ENCODE data around the gene KAT2B.

DNA sequence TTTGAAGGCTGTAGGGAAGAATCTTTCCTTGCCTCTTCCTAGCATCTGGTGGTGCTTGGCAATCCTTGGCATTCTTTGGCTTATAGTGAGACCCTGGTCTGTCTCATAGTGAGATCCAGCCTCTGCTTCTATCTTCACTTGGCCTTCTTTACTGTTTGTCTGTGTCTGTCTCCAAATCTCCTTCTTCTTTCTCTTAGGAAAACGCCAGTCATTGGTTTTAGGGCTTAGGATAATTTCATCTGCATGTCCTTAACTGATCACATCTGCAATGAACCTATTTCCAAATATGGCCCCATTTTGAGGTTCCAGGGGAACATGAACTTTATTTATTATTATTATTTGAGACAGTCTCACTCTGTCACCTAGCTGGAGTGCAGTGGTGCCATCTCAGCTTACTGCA is 25.8 kb downstream of the KAT2B start:
- TF ChIP-seq, protein P1, sequence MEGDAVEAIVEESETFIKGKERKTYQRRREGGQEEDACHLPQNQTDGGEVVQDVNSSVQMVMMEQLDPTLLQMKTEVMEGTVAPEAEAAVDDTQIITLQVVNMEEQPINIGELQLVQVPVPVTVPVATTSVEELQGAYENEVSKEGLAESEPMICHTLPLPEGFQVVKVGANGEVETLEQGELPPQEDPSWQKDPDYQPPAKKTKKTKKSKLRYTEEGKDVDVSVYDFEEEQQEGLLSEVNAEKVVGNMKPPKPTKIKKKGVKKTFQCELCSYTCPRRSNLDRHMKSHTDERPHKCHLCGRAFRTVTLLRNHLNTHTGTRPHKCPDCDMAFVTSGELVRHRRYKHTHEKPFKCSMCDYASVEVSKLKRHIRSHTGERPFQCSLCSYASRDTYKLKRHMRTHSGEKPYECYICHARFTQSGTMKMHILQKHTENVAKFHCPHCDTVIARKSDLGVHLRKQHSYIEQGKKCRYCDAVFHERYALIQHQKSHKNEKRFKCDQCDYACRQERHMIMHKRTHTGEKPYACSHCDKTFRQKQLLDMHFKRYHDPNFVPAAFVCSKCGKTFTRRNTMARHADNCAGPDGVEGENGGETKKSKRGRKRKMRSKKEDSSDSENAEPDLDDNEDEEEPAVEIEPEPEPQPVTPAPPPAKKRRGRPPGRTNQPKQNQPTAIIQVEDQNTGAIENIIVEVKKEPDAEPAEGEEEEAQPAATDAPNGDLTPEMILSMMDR (IDR thresholded peaks at IDR 0.05), result no peak
- no peak for TF ChIP-seq POLR2A (IDR thresholded peaks at IDR 0.05)
